Neuronal stem cell (in vitro differentiated cells): Measurements from ENCODE around the gene LRP1B.
A peak's percentile ranks its signal among the peaks of the same experiment; 100 is the strongest.

Source experiments
- DNase-seq: peaks from one replicate; pipeline ENCODE4 v3.0.0-alpha.2; 2013; ENCODE audit warnings: low spot score
- H2AFZ ChIP-seq: one replicate; pipeline ENCODE4 v1.6.1; 2013; ENCODE audit warnings: mild to moderate bottlenecking, low read length, inconsistent platforms
- H2AK5ac ChIP-seq: 2 replicates; pipeline ENCODE4 v1.6.1; 2013; ENCODE audit warnings: low read depth, mild to moderate bottlenecking, inconsistent platforms, low read length, moderate library complexity, mixed read lengths
- H2BK120ac ChIP-seq: 2 replicates; pipeline ENCODE4 v1.6.1; 2013; ENCODE audit warnings: low read depth, mild to moderate bottlenecking, inconsistent platforms, low read length, moderate library complexity, mixed read lengths
- H2BK12ac ChIP-seq: one replicate; pipeline ENCODE4 v1.6.1; 2013; ENCODE audit warnings: low read length, inconsistent platforms
- H2BK15ac ChIP-seq: 2 replicates; pipeline ENCODE4 v1.6.1; 2013; ENCODE audit warnings: mild to moderate bottlenecking, low read length, inconsistent platforms, mixed read lengths
- H2BK5ac ChIP-seq: one replicate; pipeline ENCODE4 v1.6.1; 2013; ENCODE audit warnings: inconsistent platforms, mild to moderate bottlenecking, low read length, moderate library complexity
- H3K14ac ChIP-seq: one replicate; pipeline ENCODE4 v1.6.1; 2013; ENCODE audit warnings: low read length, inconsistent platforms
- H3K18ac ChIP-seq: 2 replicates; pipeline ENCODE4 v1.6.1; 2013; ENCODE audit warnings: low read length, inconsistent platforms
- H3K23ac ChIP-seq: 2 replicates; pipeline ENCODE4 v1.6.1; 2013; ENCODE audit warnings: low read depth, mild to moderate bottlenecking, mixed read lengths, low read length, inconsistent platforms; ENCODE audit not compliant: poor library complexity
- H3K27ac ChIP-seq: replicated peaks from 3 replicates; pipeline ENCODE4 v1.5.1; 2013; ENCODE audit warnings: low read length, inconsistent platforms
- H3K27me3 ChIP-seq, 3 experiments: 2 replicates each; pipeline ENCODE4 v1.6.1; 2013; ENCODE audit warnings: low read length in 3 of 3, mild to moderate bottlenecking in 2 of 3, inconsistent platforms in 1 of 3, low read depth in 1 of 3, mixed read lengths in 1 of 3, moderate library complexity in 1 of 3; ENCODE audit not compliant: control insufficient read depth in 3 of 3, insufficient read depth in 3 of 3
- H3K36me3 ChIP-seq, 2 donors: replicated peaks in 1 of 2; 2 replicates each; pipeline ENCODE4 v1.6.1; 2013; ENCODE audit warnings: low read length in 2 of 2; ENCODE audit not compliant: control insufficient read depth in 2 of 2, insufficient read depth in 2 of 2
- H3K4ac ChIP-seq: 2 replicates; pipeline ENCODE4 v1.6.1; 2013; ENCODE audit warnings: inconsistent platforms, mild to moderate bottlenecking, low read length, moderate library complexity
- H3K4me1 ChIP-seq, 2 donors: 1 replicate in 1 of 2; 2 replicates in 1 of 2; pipeline ENCODE4 v1.6.1; 2013; ENCODE audit warnings: low read length in 2 of 2, low read depth in 1 of 2; ENCODE audit not compliant: control insufficient read depth in 2 of 2, insufficient read depth in 1 of 2
- H3K4me2 ChIP-seq: one replicate; pipeline ENCODE4 v1.6.1; 2013; ENCODE audit warnings: mild to moderate bottlenecking, low read length, inconsistent platforms; ENCODE audit not compliant: insufficient read depth, poor library complexity, severe bottlenecking
- H3K4me3 ChIP-seq, 2 donors: 2 replicates each; pipeline ENCODE4 v1.5.1; 2013; ENCODE audit warnings: low read length in 2 of 2, mild to moderate bottlenecking in 2 of 2, inconsistent platforms in 1 of 2, moderate library complexity in 1 of 2
- H3K79me1 ChIP-seq: one replicate; pipeline ENCODE4 v1.6.1; 2013; ENCODE audit warnings: low read depth, mild to moderate bottlenecking, inconsistent platforms, low read length, moderate library complexity
- H3K9ac ChIP-seq: one replicate; pipeline ENCODE4 v1.6.1; 2013; ENCODE audit warnings: mild to moderate bottlenecking, low read depth, low read length, inconsistent platforms; ENCODE audit not compliant: poor library complexity
- H3K9me3 ChIP-seq, 2 donors: replicated peaks in 1 of 2; 2 replicates each; pipeline versions ENCODE3 to v1.6.1; 2013; ENCODE audit warnings: low read length in 2 of 2, mild to moderate bottlenecking in 2 of 2, inconsistent platforms in 1 of 2, low read depth in 1 of 2, mixed read lengths in 1 of 2, moderate library complexity in 1 of 2; ENCODE audit not compliant: control insufficient read depth in 2 of 2, insufficient read depth in 1 of 2
- H4K8ac ChIP-seq: one replicate; pipeline ENCODE4 v1.6.1; 2013; ENCODE audit warnings: low read depth, mild to moderate bottlenecking, inconsistent platforms, low read length, moderate library complexity
- H4K91ac ChIP-seq: one replicate; pipeline ENCODE4 v1.6.1; 2013; ENCODE audit warnings: low read length, low read depth, mild to moderate bottlenecking, inconsistent platforms; ENCODE audit not compliant: poor library complexity
- WGBS, 2 donors: extraction: QIAGEN DNeasy Blood & Tissue Kit; methylation state at CpG; one replicate each; pipeline ENCODE4 v1.1.7; 2013; ENCODE audit warnings: missing lambda C conversion rate in 2 of 2, mixed read lengths in 1 of 2; ENCODE audit not compliant: insufficient read length in 2 of 2, insufficient replicate concordance in 1 of 2; ENCODE audit errors: extremely low coverage in 2 of 2; 5-methylcytosine and 5-hydroxymethylcytosine counted together

LRP1B gene

DNA sequence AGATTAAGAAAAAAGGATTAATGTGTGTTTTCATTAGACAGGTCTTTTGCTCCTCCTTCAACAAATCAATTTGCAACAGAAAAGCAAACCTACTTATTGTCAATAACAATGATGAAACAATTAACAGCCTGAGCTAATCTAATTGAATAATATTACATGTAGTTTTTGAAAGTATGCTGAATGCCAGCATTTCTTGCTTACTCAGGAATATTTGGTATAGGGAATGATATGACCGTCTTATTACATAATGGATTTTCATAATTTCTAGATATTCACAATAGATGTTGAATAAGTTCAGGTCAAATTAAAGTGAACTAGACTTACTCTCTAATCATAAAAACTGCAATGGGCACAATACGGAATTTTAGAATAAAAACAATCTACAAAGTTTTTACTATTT, 1856.9 kb downstream of the LRP1B start:
- no peaks in the 10 kb centered on the region for H3K4me1 ChIP-seq
- no peak overlapping the region for H2BK5ac ChIP-seq
- H3K4me2 ChIP-seq, result no peak overlapping the region
- H3K9me3 ChIP-seq, result peaks cover 0 to 1% of the 10 kb centered on the region in 2 donors
- H3K18ac ChIP-seq, result no peak overlapping the region
- no peak overlapping the region for H3K9ac ChIP-seq
- no peak overlapping the region for H3K14ac ChIP-seq
- no peak overlapping the region for H3K4ac ChIP-seq
- WGBS, 2 donors, result no CpG with 5 or more reads among the region's 2 CpGs
- DNase-seq, result no peak
- no peak overlapping the region for H3K4me3 ChIP-seq
- H3K23ac ChIP-seq, result no peak overlapping the region
- H3K36me3 ChIP-seq, result no peaks in the 10 kb centered on the region
- no peak overlapping the region for H3K27ac ChIP-seq
- peak overlapping the region; percentile 24 for H2AFZ ChIP-seq
- H3K27me3 ChIP-seq, result no peaks in the 10 kb centered on the region
- H2BK15ac ChIP-seq, result no peak overlapping the region
- H2BK120ac ChIP-seq, result no peak overlapping the region
- no peak overlapping the region for H4K8ac ChIP-seq
- H2AK5ac ChIP-seq, result no peak overlapping the region
- no peak overlapping the region for H4K91ac ChIP-seq
- no peaks in the 10 kb centered on the region for H3K79me1 ChIP-seq
- H2BK12ac ChIP-seq, result no peak overlapping the region

DNA sequence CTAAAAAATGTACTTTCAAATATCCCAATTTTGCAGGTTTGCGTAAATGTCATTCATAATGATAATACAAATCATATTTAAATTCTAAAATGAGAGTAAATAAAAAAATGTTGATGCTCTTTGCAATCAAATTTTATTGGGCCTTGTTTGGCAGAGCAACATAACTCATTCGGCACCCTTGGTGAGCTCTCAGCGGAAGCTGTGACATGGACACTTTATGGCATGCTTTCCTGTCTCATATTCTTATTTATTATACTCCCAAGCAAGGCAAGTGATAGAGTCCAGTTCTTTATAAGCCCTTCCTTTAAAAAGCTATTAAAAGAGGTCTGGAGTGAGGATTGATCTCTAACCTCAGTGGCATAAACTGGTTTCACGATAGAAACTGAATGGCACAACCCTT, 1857.4 kb downstream of the LRP1B start:
- no peak overlapping the region for H4K8ac ChIP-seq
- no peak for DNase-seq
- no peak overlapping the region for H2BK120ac ChIP-seq
- no peak overlapping the region for H2AK5ac ChIP-seq
- no peak overlapping the region for H3K4me2 ChIP-seq
- H3K79me1 ChIP-seq, result no peaks in the 10 kb centered on the region
- no peak overlapping the region for H2BK15ac ChIP-seq
- H3K18ac ChIP-seq, result no peak overlapping the region
- H3K27me3 ChIP-seq, result no peaks in the 10 kb centered on the region
- no peaks in the 10 kb centered on the region for H3K36me3 ChIP-seq
- peak overlapping the region; percentile 24 for H2AFZ ChIP-seq
- no peak overlapping the region for H4K91ac ChIP-seq
- no peak overlapping the region for H3K4ac ChIP-seq
- H3K9ac ChIP-seq, result no peak overlapping the region
- no peak overlapping the region for H2BK5ac ChIP-seq
- H3K4me3 ChIP-seq, result no peak overlapping the region
- no CpG with 5 or more reads among the region's 4 CpGs for WGBS, 2 donors
- no peak overlapping the region for H3K27ac ChIP-seq
- H3K14ac ChIP-seq, result no peak overlapping the region
- H3K9me3 ChIP-seq, result peaks cover 0 to 1% of the 10 kb centered on the region in 2 donors
- no peak overlapping the region for H2BK12ac ChIP-seq
- H3K23ac ChIP-seq, result no peak overlapping the region
- no peaks in the 10 kb centered on the region for H3K4me1 ChIP-seq

DNA sequence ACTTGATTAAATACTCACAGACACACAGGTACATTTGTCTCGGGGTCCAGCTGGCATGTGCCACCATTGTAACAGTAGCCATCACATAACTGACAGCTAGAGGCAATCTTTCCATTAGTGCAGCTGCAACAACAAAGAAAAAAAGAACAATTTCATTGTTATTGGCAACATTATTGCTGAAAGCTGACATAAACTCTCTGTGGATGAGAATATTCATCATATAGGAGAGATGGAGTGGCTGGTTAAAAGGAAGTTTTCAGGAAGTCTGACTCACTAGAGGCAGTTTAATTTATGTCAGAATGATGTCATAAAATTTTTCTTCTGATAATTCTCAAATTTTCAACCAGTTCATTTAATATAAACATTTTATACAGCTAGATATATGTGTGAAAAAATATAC, 1860.6 kb downstream of the LRP1B start:
- Histone ChIP-seq H3K14ac (no peak overlapping the region), H3K4ac (no peak overlapping the region), H2BK5ac (no peak overlapping the region), H3K36me3 (no peaks in the 10 kb centered on the region), H3K4me2 (no peak overlapping the region), H3K27me3 (no peaks in the 10 kb centered on the region), H4K8ac (no peak overlapping the region), H3K4me1 (no peaks in the 10 kb centered on the region), H2BK15ac (no peak overlapping the region), H3K18ac (no peak overlapping the region), H2AFZ (no peak overlapping the region), H3K23ac (no peak overlapping the region), H3K79me1 (no peaks in the 10 kb centered on the region), H2AK5ac (no peak overlapping the region), H4K91ac (no peak overlapping the region), H3K9ac (no peak overlapping the region), H3K27ac (no peak overlapping the region), H2BK12ac (no peak overlapping the region), H3K4me3 (no peak overlapping the region), H2BK120ac (no peak overlapping the region), H3K9me3 (no peaks in the 10 kb centered on the region)
- no peak for DNase-seq
- no CpG with 5 or more reads among the region's 1 CpG for WGBS, 2 donors

DNA sequence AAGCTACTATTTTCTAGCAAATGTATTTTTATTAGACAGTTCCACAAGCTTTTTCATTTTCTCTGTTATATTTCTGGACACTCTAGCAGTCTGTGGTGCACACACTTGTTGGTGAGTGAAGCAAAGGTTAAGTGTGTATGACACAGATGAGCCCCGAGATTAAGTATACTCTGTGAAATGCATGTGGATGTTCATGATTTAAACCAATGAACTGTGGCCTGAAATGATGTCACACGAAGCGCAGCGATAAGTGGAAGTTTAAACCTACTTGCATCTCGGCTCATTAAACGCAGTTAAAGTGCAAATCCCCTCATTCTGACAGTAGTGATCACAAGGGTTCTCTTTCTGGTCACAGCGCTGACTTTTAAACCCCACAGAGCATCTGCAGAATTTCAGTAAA, 1861.8 kb downstream of the LRP1B start:
- no peak overlapping the region for H3K18ac ChIP-seq
- no peak for DNase-seq
- no peak overlapping the region for H3K27ac ChIP-seq
- no peak overlapping the region for H3K14ac ChIP-seq
- H3K4me1 ChIP-seq, result no peaks in the 10 kb centered on the region
- no peak overlapping the region for H4K8ac ChIP-seq
- no peak overlapping the region for H3K9ac ChIP-seq
- no peak overlapping the region for H3K4ac ChIP-seq
- no peak overlapping the region for H2BK15ac ChIP-seq
- no peak overlapping the region for H2AK5ac ChIP-seq
- no peaks in the 10 kb centered on the region for H3K79me1 ChIP-seq
- no CpG with 5 or more reads among the region's 7 CpGs for WGBS, 2 donors
- no peak overlapping the region for H2BK5ac ChIP-seq
- no peak overlapping the region for H3K23ac ChIP-seq
- no peak overlapping the region for H2AFZ ChIP-seq
- no peak overlapping the region for H3K4me3 ChIP-seq
- H2BK120ac ChIP-seq, result no peak overlapping the region
- no peaks in the 10 kb centered on the region for H3K27me3 ChIP-seq
- no peak overlapping the region for H4K91ac ChIP-seq
- no peaks in the 10 kb centered on the region for H3K9me3 ChIP-seq
- no peak overlapping the region for H2BK12ac ChIP-seq
- H3K36me3 ChIP-seq, result no peaks in the 10 kb centered on the region
- no peak overlapping the region for H3K4me2 ChIP-seq
